GM10266 (cell line): ENCODE data around the gene SEC16B.

Experiments used
- DNase-seq: peaks from one replicate; pipeline ENCODE4 v3.0.0; 2012; ENCODE audit errors: extremely low spot score
- CTCF ChIP-seq: IDR thresholded peaks from 2 replicates; pipeline ENCODE4 v1.5.1; 2012; ENCODE audit warnings: mild to moderate bottlenecking, low read depth; ENCODE audit not compliant: control insufficient read depth, insufficient read depth; ENCODE audit errors: missing control alignments

The SEC16B gene

GRCh38 chr1:177944016-177944949 lies 25.6 kb downstream of the SEC16B start:
- no peak for DNase-seq
- TF ChIP-seq CTCF, result no peak

GRCh38 chr1:177941976-177942375 lies 27.9 kb downstream of the SEC16B start:
- TF ChIP-seq CTCF, result no peak
- DNase-seq, result no peak

GRCh38 chr1:177940682-177941081 lies 29.2 kb downstream of the SEC16B start:
- DNase-seq, result no peak
- no peak for TF ChIP-seq CTCF

- TF ChIP-seq CTCF, result no peak
- no peak for DNase-seq
Measured at GRCh38 chr1:177937931-177938330, 31.9 kb downstream of the SEC16B start.

- no peak for DNase-seq
- TF ChIP-seq CTCF, result no peak
Measured at GRCh38 chr1:177937174-177937770, 32.6 kb downstream of the SEC16B start.

GRCh38 chr1:177935638-177936415 lies 34.0 kb downstream of the SEC16B start:
- no peak for TF ChIP-seq CTCF
- no peak for DNase-seq
